GM12892 (cell line): Measurements from ENCODE around the gene LITAF.

ENCODE experiments used
- POLR2A ChIP-seq: IDR thresholded peaks from 2 replicates; pipeline ENCODE4 v1.6.1; 2011; ENCODE audit warnings: low read depth, low read length, control low read depth
- POLR2AphosphoS5 ChIP-seq: IDR thresholded peaks from 2 replicates; pipeline ENCODE4 v1.6.1; 2011; ENCODE audit warnings: low read depth, low read length, control low read depth
- TAF1 ChIP-seq: IDR thresholded peaks from 2 replicates; pipeline ENCODE4 v1.6.1; 2011; ENCODE audit warnings: low read depth, mild to moderate bottlenecking, control low read depth, low read length, borderline replicate concordance

DNA sequence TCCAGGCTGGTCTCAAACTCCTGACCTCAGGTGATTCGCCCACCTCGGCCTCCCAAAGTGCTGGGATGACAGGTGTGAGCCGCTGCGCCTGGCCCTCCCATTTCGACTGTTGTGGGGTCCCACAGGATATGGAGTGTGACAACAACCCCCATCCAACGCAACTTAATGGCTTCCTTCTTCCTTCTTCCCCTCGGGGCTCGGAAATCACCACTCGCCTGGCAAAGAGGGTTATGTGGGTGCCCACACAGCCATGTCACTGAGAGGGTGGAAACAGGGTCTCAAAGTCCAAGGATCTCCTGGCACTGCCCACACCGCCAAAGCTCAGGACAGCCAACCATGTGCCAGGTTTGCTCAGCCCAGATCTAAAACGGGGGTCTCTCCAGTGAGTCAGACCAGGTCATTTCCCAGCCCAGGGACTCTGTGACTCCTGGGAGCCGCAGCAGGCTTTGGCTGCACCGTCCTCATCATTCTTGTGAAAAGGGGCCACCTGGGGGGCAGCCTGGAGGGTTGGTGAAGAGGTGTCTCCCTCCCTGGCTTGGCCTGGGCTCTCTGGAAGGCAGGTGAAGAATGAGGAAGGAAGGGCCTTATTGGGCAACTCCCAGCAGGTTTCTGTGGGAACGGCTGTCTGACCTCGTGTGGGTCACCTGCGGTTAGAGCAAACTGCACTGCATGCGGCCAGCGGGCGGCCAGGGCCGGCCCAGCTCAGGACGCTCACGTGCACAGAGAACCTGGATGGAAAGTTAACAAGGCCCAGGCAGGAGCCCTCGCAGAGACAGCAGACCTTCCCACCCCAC, 25.3 kb upstream of the LITAF start:
- TF ChIP-seq TAF1, result no peak
- no peak for TF ChIP-seq POLR2A
- TF ChIP-seq POLR2AphosphoS5, result no peak
